ENCODE results near the gene MSI2. TPM values are rescaled to one million over a fixed set of nuclear protein-coding genes. Genes with fewer than 3 reads are reported as not detected.
"Not testable (repeated sequence)": the region's sequence is repeated elsewhere in the genome, so short reads cannot be mapped to it uniquely, and the experiment has no call there.

Gene MSI2
- total RNA-seq, 3 donors from 2014 or later: 13.4 to 89.1 (median 71.1) TPM

DNA sequence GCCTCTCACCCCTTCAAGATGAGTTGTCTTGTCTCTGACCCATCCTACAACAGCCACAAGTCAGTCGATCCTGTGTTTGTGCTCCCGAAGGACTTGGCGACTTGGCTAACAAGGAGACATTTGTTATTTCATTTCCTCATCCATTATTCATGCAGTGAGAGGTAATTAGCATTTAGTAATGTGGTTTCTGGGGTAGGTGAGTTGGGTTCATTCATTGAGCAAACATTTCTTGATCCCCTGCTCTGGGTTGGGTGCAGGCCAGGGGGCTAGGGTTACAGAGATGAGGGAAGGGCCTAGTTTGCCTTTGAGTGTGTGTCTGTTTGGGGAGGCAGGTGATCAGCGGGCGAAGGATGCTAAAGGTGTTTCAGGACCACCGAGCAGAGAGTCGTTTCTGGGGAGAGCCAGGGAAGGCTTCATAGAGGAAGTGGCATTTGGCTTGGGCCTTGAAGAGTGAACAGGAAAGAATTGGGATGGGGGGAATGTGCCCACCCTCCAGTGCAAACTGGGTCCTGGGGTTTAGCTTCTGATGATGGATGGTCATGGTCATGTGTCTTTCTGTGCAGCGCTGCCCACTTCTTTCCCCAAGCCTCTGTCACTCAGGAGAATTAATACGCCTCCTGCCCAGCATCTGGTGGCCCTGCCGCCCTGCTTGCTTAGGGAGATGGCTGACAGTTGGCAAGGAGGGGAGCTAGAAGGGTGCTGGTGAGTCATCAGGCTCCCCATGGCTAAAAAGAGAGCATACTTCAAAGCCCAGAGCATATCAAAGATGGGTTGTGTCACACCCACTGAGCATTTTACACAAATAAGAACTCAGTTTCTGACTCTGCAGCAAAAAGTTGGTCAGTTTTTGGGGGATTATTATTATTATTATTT, 38.5 kb downstream of the MSI2 start:
- no peaks in the 10 kb centered on the region for H3K36me3 ChIP-seq
- intact Hi-C loops (cut with DNase I; ENCODE audit: low total_unique reads): no loop called here
- DNase-seq (ENCODE audit: low spot score in 2 of 2): no peak
- H3K4me3 ChIP-seq: no peak overlapping the region
- H3K4me1 ChIP-seq: peaks cover 0 to 10% of the 10 kb centered on the region in 2 donors
- TF ChIP-seq POLR2AphosphoS5 (IDR thresholded peaks at IDR 0.05) (no peak), POLR2A (IDR thresholded peaks at IDR 0.05) (no peak)
- H3K27me3 ChIP-seq: no peaks in the 10 kb centered on the region
- H3K27ac ChIP-seq: peak overlapping the region; percentile 35 to 48
- no peaks in the 10 kb centered on the region for H3K9me3 ChIP-seq

DNA sequence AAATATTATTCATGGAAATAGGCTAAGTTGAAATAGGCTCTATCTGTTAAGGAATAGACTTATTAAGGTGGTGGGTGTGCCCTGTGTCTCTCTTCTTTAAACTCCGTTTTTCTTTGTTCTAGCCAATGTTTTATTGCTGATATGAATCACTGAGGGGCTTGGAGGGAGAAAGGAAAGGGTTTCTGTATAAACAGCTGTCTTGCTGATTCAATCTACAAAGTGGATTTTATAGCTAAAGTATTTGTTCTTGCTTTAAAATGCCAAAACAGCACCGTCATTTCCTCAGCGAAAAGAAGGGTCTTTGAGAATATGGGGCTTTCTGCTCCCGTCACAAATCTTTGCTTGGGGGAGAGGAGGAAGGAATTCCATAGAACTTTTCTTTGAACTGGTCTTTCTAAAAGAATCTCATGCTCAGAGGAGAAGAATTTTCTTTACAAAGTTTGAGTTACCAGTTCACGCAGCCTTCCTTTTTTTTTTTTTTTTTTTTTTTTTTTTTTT, 39.3 kb downstream of the MSI2 start:
- H3K27me3 ChIP-seq: no peaks in the 10 kb centered on the region
- intact Hi-C loops (cut with DNase I; ENCODE audit: low total_unique reads): no loop called here
- TF ChIP-seq, protein P1, sequence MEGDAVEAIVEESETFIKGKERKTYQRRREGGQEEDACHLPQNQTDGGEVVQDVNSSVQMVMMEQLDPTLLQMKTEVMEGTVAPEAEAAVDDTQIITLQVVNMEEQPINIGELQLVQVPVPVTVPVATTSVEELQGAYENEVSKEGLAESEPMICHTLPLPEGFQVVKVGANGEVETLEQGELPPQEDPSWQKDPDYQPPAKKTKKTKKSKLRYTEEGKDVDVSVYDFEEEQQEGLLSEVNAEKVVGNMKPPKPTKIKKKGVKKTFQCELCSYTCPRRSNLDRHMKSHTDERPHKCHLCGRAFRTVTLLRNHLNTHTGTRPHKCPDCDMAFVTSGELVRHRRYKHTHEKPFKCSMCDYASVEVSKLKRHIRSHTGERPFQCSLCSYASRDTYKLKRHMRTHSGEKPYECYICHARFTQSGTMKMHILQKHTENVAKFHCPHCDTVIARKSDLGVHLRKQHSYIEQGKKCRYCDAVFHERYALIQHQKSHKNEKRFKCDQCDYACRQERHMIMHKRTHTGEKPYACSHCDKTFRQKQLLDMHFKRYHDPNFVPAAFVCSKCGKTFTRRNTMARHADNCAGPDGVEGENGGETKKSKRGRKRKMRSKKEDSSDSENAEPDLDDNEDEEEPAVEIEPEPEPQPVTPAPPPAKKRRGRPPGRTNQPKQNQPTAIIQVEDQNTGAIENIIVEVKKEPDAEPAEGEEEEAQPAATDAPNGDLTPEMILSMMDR (IDR thresholded peaks at IDR 0.05): no peak
- TF ChIP-seq POLR2A (IDR thresholded peaks at IDR 0.05): no peak
- no peak for TF ChIP-seq POLR2AphosphoS5 (IDR thresholded peaks at IDR 0.05)
- peaks cover 0 to 10% of the 10 kb centered on the region in 2 donors for H3K4me1 ChIP-seq
- no peaks in the 10 kb centered on the region for H3K36me3 ChIP-seq
- peak overlapping the region in 1 of 2 donors; percentile 35 for H3K27ac ChIP-seq
- H3K4me3 ChIP-seq: no peak overlapping the region
- no peaks in the 10 kb centered on the region for H3K9me3 ChIP-seq
- DNase-seq (ENCODE audit: low spot score in 2 of 2): no peak

DNA sequence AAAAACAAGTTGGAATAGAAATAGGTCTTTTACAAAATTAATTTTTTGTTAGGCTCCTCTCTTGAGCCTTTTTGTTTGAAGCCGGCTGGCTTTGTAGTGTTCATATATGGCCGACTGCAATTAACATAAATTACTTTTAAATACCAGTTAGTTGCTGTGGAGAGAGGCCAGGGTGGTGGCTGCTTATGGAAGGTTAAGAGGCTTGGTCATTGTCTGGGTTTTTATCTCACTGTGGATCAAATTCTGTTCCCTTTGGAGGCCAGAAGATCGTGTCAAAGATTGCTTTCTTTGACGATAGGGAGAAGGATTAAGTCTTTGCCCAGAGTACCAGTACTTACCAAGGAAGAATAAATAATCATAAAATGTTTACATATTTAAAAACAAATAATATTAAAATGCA, 39.9 kb downstream of the MSI2 start:
- no peak for DNase-seq (ENCODE audit: low spot score in 2 of 2)
- H3K36me3 ChIP-seq: no peaks in the 10 kb centered on the region
- TF ChIP-seq POLR2AphosphoS5 (IDR thresholded peaks at IDR 0.05): no peak
- TF ChIP-seq, protein P1 (IDR thresholded peaks at IDR 0.05): no peak
- TF ChIP-seq POLR2A (IDR thresholded peaks at IDR 0.05): no peak
- H3K27ac ChIP-seq: no peak overlapping the region
- peaks cover 0 to 10% of the 10 kb centered on the region in 2 donors for H3K4me1 ChIP-seq
- no peaks in the 10 kb centered on the region for H3K9me3 ChIP-seq
- no peak overlapping the region for H3K4me3 ChIP-seq
- H3K27me3 ChIP-seq: no peaks in the 10 kb centered on the region
- intact Hi-C loops (cut with DNase I; ENCODE audit: low total_unique reads): no loop called here

DNA sequence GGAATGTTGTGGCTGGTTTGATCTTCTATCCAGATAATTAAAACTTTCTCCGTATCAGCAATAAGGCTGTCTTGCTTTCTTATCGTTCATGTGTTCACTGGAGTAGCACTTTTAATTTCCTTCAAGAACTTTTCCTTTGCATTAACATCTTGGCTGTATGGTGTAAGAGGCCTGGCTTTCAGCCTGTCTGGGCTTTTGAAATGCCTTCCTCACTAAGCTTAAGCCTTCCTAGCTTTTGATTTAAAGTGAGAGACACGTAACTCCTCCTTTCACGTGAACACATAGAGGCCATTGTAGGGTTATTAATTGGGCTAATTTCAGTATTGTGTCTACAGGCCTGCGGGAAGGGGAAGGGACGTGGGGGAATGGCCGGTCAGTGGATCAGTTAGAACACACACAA, 42.9 kb downstream of the MSI2 start:
- no peak for DNase-seq (ENCODE audit: low spot score in 2 of 2)

DNA sequence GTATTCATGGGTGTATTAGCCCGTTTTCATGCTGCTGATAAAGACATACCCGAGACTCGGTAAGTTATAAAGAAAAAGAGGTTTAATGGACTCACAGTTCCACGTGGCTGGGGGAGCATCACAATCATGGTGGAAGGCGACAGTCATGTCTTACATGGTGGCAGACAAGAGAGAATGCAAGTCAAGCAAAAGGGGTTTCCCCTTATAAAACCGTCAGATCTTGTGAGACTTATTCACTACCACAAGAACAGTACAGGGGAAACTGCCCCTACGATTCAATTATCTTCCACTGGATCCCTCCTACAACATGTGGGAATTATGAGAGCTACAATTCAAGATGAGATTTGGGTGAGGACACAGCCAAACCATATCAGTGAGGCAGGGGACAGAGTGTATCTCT, 44.3 kb downstream of the MSI2 start:
- H3K36me3 ChIP-seq; H3K9me3 ChIP-seq; H3K27me3 ChIP-seq; H3K27ac ChIP-seq; H3K4me3 ChIP-seq; DNase-seq (ENCODE audit: low spot score in 2 of 2); H3K4me1 ChIP-seq: not testable (repeated sequence)
- intact Hi-C loops (cut with DNase I; ENCODE audit: low total_unique reads): loop anchor here (5.0 kb wide), 1 partner anchor 1357 kb away; no protein-coding TSS in a partner anchor

More for the DNA sequence above, 42.9 kb downstream of the MSI2 start:
- Histone ChIP-seq H3K4me3 (no peak overlapping the region), H3K27me3 (no peaks in the 10 kb centered on the region), H3K36me3 (no peaks in the 10 kb centered on the region), H3K4me1 (peaks cover 0 to 6% of the 10 kb centered on the region in 2 donors), H3K9me3 (no peaks in the 10 kb centered on the region), H3K27ac (no peak overlapping the region)
- intact Hi-C loops (cut with DNase I; ENCODE audit: low total_unique reads): no loop called here
- TF ChIP-seq, protein P1 (IDR thresholded peaks at IDR 0.05): no peak
- TF ChIP-seq POLR2AphosphoS5 (IDR thresholded peaks at IDR 0.05) (no peak), POLR2A (IDR thresholded peaks at IDR 0.05) (no peak)
